ENCODE data around the gene CRB3.
"Not testable (repeated sequence)": the region's sequence is repeated elsewhere in the genome, so short reads cannot be mapped to it uniquely, and the experiment has no call there.

The CRB3 gene, protein sequence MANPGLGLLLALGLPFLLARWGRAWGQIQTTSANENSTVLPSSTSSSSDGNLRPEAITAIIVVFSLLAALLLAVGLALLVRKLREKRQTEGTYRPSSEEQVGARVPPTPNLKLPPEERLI

DNA sequence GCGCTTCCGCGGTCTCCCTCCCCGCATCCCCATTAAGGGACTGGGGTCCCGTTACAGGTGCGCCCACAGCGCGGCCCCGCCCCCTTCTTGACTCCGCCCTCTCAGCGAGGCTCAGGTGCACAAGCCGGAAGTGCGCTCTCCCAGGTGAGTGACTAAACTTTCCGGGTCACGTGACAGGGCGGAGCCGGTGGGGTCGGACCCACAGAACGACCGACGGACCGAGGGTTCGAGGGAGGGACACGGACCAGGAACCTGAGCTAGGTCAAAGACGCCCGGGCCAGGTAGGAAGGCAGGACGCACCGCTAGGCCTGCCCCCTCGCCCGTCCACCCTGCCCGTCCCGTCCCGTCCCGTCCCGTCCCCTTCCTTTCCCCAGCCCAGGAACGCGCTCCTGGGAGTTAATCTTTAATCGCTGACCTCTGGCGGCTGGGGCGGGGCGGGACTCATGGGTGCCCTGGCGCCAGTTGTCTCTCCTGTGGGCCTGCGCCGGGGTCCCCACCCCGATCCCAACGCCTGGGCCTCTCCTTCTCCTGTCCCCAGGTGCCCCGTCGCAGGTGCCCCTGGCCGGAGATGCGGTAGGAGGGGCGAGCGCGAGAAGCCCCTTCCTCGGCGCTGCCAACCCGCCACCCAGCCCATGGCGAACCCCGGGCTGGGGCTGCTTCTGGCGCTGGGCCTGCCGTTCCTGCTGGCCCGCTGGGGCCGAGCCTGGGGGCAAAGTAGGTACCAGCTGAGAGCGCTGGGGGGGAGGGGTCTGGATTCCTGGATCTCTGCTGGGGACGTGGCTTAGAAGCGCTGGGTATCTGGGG lies at the start of gene CRB3:
Gene CRB3, plus strand, starts transcription at position 202 of the 804 bp plus-strand sequence. Its CDS starts 431 bp downstream, at position 633.
- no peak for DNase-seq

DNA sequence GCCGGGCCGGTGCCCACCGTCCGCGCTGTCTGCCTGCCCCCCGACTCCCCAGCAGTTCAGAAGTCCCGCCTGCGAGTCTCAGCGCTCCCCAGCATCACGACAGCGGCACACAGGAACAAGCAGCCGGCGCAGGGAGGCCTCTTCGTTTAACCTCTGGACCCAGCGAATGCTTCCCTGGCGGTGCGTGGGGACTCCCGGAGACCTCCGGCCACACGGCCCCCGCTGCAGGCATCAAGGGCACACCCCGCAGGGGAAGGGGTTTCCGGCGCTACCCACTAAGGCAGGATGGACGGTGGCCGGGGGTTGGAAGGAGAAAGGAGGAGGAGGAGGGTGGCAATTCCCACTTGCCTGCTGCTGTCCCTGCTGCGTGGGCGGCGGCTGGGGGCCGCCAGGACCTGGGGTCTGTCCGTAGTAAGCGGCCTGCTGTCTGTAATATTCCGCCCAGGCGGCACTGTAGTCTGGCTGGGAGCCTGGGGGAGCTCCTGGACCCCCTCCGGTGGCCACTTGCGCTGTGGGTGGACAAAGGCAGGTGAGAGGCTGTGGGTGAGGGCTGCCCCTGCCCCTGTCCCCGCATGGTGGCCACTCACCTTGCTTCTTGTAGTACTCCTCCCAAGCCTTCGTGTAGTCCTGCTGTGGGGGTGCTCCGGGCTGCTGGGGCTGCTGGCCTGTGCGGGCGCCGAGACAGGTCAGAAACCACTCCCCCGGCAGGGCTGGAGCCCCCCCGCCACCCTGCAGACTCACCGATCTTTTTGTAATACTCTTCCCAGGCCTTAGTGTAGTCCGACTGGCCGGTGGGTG lies 49.1 kb upstream of the CRB3 start:
- DNase-seq: no peak

DNA sequence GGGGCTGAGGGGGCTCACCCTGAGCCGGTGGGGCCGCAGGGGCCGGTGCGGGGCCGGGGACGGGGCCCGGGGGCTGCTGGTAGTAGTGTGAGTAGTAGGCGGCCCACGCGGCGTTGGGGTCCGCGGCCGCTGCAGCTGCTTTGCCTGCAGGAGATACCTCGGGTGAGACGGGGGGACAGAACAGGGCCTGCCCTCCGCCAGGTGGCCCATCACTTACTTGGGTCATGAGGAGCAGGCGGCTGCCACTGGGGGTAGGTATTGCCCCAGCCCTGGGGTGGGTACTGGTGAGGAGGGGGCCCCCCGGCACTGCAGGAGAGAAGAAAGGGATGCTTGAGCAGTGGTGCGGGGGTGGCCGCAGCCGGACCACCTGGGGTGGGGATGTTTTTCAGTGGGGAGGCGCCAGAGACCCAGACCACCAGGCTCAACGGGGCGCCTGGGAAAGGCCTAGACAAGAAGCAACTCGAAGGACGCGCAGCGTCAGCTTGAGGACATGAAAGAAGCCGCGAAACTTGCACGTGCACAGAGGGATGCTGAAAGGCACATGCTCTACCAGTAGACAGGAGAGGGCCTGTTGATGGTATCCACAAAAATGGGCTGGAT lies 48.4 kb upstream of the CRB3 start:
- no peak for DNase-seq

DNA sequence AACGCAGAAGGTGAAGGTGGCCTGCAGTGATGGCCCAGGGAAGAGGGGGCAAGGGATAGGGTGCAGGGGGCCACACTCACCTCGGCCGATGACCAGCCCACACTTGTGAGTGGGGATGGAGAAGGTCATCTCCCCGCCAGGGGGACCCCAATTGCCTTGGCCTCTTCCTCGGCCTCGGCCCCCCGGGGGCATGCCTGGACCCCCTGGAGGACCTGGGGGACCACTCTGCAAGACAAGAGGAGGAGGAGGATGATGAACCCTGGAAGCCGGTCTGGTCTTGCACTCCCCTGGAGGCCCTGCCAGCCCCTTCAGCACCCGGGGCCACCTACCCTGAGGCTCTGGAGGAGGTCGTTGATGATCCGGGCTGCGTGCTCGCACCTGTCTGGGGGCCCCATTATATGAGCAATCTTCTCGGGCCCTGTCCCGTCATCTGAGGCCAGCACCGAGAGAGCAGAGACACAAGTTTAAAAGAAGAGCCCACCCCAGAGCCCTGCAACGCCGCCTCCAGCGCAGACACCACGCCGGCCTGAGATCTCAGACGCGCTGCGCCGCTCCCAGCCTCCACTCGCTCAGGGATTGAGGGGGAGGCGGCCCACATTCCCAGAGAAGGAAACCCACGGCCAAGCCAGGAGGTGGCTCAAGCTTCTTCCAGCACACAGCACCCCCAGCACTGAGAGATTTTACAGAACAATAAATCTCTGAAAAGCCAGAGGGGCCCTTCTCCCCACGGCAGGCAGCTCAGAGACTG lies 47.2 kb upstream of the CRB3 start:
- no peak for DNase-seq

DNA sequence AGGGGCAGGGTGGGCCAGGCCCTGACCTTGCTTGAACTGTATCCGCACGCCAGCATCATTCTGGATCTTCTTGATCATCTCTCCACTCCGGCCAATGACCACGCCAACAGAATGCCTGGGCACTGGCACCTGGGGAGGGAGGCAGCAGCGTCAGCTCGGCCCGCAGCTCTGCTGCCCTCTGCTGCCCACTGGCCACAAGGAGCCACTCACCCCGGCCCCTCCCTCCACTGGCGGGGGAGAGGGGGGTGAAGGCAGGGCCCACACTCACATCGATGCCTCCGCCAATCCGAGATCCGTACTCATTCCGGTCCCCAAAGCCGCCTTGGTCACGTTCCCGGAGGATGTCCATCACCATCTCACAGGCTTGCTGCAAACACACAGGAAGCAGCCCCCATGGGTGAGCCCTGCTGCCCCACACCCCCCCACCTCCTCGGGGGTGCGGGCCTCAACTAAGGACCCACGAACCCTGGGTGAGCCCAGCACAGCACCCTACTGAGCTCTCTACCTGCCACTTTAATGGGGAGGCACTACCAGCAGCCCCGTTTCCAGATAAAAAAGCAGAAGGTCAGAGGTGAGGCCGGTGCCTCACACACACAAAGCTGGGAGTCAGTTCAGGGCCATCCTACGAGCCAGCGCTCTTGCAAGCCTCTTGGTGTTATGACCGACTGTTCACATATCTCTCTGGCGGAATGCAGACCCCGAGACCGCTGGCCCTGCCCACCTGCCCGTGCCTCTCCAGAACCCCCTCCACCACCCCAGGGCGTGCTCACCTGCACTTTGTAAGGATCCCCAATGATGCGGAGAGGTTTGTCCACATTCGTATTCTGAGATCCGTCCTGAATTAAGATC lies 46.1 kb upstream of the CRB3 start:
- no peak for DNase-seq

DNA sequence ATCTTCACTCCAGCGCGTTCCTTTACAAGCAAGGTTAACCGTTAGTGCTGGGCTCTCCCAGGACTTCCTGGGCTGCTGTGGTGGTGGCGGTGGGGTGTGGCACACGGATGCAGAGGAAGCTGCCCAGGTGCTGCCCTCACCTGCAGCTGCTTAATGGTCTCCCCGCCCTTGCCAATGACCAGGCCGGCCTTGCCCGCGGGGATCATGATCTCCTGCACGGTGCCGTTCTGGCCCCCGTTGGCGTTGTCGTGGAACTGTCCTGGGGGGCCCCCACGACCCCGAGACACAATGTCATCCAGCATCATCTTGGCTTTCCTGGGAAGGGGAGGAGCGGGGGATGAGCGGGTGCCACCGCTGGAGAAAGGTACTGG lies 45.5 kb upstream of the CRB3 start:
- no peak for DNase-seq

DNA sequence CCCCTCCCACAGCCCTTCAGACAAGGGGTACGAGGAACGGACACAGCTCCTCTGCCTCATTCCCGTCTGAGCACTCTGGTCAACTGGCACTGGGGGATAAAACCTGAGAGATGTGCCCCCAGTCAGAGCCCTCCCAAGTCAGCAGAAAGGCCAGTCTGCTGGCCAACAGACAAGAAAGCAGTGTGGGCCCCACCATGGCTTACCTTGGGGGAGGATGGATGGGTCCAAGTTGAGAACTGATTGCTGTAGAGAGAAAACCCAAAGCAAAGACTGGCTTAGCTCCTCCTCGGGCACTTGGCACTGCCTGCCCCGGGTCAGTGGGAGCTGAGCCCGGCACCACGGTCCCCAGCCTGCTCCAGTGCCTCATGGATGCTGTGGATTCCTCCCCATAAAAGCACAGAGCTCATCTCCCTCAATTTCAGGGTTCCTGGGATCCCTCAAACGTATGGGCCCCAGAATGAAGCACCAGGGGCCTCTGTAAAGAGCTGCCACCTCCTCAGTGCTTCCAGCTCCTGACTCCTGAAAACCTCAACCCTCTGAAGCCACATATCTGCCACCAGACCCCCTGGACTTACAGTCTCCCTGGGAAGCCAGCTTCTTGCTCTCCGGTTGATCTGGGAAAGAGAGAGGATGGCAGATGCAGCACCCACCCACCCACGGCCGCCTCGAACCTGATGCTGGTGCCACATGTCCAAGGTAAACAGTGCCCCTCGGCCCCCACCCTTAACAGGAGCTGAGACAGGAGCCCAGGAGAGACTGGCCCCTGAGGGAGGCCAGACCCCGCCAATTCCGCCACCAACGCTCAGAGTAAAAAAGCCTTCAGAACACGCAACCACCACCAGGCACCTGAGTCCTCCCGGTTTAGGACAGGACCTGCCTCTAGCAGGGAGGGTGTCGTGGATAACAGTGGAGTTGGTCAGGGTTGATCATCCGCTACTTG lies 42.7 kb upstream of the CRB3 start:
- DNase-seq: no peak

DNA sequence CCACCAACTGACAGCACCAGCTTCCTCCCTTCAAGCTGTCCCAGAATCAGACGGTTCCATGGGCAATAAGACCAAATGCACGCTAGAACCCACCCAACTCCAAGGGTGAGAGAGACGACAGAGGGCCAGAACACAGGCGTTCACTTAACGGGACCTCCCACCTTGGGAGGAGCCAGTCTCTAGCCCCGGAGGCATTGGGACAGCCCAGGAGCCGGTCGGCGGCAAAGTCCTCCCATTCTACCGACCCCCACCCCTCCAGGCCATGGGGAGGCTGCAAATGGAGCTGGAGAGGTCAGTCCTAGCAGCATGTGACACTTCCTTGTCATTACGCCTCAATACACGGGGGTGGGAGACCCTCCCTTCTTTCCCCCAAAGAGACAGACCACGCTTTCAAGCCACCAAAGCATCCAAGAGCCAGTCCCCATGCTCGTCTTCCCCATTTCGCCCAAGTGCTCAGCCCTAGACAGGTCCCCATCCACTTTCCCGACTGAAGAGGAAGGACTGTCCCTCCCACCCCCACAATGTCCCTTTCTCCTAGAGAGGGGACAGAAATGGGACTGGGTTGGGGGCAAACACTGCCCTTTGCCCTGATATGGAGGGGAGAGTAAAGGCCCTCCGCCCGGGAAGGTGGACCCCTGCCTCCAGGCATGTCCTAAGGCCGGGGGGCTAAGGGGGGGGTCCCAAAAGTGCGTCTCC lies 40.4 kb upstream of the CRB3 start:
- peak; percentile 49 for DNase-seq

DNA sequence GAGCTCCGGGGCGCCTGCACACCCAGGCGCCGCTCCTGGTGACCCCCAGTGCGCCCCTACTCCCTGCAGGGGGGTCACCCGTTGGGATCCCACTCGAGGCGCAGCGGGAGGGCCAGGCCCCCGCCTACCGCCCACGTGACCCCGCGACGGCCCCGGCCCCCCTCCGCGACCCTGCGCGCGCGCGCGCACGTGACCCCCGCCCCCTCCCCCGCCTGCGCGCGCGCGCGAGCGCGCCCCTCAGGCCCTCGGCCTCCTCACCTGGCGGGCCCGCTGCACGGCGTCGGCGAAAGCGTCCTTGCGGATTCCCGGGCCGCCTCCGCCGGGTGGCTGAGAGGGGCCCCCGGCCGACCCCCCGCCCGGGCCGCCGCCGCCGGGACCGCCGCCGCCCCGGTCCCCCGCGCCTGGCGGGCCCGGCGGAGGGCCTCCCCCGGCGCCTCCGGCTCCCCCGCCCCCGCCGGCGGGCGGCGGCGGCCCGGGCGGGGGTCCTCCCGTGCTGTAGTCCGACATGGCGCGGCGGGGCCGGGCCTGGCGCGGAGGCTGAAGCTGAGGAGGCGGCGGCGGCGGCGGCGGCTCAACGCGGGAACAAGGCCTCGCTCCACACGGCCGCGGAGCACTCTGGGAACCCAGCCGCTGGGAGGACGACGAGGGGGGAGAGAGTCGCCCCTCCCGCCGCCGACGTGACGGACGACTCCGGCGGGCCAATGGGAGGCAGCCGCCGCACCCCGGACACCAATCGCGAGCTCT lies 39.7 kb upstream of the CRB3 start, which contains the start of gene KHSRP:
Gene KHSRP, minus strand, starts transcription at position 617 of the 744 bp plus-strand sequence. Its CDS starts 110 bp downstream, at position 507.
- peak; percentile 20 for DNase-seq

DNA sequence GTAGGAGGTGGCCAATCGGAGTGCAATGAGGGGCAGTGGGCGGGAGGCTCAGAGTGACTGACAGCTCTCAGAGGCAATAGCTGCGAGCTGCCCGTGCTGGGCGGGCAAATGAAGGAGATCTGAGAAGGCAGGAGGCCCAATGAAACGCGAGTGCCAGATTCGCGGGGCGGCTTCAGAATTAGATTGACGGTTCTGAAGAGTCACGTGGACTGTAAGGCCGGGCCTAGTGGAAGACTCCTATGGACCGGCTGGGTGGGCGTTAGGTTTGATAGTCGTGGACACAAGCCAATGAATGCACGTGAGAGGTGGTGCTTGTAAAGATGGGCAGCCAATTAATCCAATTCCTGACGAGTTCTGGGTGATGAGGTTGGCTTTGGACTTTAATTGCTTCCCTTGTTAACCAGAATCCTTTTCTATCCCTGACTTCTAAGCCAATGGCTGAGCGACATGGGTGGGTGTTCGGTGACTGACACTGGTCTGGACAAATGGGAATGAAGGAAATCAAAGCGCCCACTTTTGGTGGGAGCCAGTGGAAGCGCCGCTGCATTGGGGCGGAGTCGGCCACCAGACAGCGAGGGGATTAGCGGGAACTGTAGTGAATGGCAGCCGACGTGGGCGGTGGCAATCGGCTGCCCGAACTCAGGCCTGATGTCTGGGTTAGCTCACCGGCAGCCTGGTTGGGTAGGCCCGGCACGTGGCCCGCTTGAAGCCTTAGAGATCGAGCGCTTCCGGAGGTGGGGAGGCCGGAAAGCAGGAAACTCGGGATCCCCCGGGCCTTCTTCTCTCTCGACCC lies 38.9 kb upstream of the CRB3 start:
- DNase-seq: peak; percentile 100

DNA sequence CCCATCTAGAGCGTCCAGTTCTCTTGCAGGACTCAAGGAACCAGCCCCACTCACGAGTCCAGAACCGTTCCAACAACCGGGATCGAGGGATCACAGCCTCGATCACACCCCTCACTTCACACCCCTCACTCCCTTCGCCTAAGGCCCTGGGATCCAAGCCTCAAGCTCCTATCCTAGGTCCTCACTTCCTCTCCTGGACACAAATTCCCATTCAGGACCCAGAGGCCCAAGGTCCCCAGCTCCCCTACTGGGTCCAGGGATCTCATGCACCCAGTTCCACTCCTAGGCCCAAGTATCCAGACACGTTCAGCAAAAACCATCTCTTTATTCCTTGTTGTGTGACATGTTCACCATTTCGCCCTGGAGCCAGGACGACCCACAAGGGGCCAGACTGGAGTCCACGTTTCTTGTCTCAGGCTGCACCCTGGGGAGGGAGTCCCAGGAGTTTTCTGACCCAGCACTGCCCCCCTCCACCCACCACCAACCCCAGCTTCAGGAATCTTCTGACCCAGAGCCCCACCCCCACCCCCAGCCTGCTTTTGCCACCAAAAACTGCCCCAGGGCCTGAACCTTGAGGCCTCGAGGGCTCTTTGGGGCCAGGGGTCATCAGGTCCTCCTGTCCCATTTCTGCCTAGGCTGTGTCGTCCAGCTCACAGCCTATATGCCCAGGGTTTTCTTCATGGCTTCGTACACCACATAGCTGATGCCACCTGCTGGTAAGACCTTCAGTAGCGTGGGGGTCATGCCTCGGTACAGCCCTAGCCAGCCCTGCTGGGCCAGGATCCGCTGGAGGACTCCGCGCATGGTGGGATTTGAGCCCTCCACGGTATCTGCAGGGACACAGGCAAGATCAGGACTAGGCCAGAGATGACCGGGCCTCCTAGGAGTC lies 38.1 kb upstream of the CRB3 start:
- peak; percentile 19 for DNase-seq

DNA sequence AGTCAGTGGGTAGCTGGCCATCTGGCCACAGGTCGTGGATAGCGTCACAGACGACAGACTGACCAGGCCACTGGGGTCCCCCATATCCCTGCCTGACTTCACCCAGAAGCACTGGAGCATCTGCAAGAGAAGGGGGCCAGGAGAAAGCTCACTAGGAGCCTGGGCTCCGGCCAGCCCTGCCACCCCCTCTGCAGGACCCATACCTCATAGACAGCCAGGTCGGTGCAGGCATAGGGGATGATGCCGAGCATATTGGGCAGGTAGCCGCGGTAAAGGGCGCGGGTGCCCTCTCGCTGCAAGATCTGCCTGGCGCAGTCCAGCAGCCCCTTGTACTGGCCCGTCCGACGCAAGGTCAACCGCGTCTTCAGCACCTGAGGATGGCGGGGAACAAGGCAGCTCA lies 36.9 kb upstream of the CRB3 start:
- no peak for DNase-seq

DNA sequence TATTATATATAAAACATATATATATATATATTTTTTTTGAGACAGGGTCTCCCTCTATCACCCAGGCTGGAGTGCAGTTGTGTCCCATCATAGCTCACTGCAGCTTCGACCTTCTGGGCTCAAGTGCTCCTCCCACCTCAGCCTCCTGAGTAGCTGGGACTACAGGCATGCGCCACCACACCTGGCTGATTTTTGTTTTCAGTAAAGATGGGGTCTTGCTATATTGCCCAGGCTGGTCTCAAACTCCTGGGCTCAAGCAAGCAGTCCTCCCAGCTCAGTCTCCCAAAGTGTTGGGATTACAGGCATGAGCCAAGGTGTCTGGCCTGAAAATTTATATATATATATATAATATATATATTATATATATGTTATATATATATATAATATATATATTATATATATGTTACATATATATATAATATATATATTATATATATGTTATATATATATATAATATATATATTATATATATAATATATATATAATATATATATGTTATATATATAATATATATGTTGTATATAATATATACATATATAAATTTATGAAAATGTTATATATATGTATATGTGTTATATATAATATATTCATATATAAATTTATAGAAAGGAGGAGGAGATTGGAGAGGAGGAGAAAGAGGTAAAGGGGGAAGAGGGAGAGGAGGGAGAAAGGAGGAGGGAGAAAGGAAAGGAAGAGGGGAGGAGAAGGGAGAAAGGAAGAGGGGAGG lies 35.2 kb upstream of the CRB3 start:
- DNase-seq: not testable (repeated sequence)

DNA sequence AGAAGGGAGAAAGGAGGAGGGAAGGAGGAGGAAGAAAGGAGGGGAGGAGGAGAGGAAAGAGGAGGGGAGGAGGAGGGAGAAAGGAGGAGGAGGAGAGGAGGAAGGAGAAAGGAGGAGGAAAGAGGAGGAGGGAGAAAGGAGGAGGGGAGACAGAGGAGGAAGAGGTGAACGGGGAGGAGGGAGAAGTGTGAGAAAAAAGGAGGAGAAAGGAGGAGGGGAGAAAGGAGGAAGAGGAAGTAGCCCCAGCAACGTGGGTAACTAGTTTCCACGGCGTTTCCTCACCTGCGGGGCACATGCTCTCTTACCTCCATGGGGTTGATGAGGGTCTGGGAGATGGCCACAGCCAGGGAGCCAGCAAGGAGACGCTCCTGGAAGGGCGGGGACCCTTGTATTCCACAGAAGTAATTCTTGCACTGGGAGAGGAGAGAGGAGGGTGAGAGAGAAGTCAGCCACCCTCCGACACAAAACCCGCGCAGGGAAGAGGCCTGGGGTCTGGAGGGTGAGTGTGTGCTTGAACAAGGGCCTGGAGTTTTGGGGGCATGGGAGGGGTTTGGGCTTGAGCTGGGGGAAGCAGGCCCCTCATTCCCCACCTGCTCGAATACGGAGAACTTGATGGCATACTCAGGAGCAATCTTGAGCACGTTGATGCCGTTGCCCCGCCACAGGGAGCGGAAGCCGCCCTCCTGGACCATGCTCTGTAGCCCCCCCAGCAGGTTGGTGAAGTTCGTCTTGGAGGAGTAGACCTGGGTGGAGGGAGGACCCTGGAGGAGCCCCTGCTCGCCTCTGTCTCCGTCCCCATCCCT lies 34.5 kb upstream of the CRB3 start:
- no peak for DNase-seq

DNA sequence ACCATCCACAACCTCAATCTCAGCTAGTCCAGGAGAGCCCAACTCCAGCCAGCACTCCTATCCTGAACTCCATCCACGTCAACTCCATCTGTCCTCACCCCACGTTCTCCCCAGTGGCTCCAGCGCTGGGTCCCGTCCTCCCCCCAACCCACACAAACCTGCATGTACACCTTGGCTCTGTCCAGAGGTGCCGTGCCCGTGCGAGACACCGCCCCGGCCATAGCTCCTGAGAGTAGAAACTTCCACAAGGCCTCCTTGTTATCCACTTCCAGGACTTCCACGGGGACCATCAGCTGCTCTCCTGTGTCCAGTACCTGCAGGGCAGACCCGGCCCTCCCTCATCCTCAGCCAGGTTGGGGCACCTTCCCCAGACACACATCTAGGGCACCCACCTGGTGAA lies 32.2 kb upstream of the CRB3 start:
- DNase-seq: no peak

DNA sequence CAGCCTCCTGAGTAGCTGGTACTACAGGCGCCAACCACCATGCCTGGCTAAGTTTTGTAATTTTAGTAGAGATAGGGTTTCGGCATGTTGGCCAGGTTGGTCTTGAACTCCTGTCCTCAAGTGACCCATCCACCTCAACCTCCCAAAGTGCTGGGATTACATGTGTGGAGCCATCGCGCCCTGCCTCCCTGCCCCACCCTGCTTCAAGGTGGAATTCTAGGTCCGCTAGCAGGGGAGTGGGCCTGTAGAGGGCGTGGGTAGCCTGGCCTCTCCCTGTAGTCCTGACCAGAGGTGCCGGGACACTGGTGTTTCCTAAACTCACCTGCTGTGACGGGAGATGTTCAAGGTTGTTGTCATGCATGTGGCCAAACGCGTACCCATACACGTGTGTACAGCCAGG lies 30.9 kb upstream of the CRB3 start:
- DNase-seq: no peak

Data from stimulated activated CD4-positive, alpha-beta T cell treated with anti-CD3 and anti-CD28 coated beads, Interleukin-1b, Interleukin-23, amount 100 ng/mL, for 48 hours (primary cell).